ENCODE results near the gene COX4I2. TPM values are rescaled to one million over a fixed set of nuclear protein-coding genes. Genes with fewer than 3 reads are reported as not detected.

COX4I2 gene
- total RNA-seq, 1 donor from 2014 or later: 61.4 TPM

DNA sequence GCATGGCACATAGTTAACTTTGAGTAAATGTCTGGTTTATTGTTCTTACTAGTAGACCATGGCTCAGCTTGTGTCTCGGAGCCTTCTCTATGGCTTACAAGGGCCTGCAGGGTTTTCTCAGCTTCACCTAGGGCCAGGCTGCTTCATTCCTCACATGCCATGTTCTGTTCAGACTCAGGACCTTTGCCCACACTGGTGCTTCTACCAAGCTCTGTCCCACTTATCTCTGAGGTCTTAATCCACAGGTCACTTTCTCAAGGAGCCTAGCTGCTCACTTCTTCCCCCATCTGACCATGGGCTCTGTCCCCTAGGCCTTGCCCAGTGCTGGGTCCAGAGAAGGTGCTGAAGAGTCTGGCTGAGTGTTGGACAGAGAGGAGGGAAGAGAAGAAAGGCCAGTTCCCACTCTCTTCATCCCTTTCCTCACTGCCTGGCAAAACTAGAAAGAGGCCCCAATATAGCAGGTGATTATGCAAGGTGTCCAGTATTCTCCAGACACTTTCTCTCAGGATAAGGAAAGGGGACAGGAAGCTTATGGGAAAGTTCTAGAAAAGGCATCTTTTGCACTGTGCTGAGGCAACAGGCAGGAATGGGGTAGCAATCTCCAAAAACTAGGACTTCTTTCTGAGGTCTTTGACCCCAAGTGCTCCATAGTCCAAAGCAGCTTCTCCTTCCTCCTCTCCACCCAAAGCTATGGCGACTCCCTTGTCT, 40.0 kb downstream of the COX4I2 start:
- Histone ChIP-seq H3K36me3 (peaks cover 0 to 9% of the 10 kb centered on the region in 2 donors), H3K4me3 (no peak overlapping the region), H3K4me1 (peaks cover 43 to 86% of the 10 kb centered on the region in 2 donors), H3K27me3 (no peaks in the 10 kb centered on the region), H3K27ac (peak overlapping the region; percentile 89 to 95), H3K9me3 (no peaks in the 10 kb centered on the region)
- TF ChIP-seq, protein P1, sequence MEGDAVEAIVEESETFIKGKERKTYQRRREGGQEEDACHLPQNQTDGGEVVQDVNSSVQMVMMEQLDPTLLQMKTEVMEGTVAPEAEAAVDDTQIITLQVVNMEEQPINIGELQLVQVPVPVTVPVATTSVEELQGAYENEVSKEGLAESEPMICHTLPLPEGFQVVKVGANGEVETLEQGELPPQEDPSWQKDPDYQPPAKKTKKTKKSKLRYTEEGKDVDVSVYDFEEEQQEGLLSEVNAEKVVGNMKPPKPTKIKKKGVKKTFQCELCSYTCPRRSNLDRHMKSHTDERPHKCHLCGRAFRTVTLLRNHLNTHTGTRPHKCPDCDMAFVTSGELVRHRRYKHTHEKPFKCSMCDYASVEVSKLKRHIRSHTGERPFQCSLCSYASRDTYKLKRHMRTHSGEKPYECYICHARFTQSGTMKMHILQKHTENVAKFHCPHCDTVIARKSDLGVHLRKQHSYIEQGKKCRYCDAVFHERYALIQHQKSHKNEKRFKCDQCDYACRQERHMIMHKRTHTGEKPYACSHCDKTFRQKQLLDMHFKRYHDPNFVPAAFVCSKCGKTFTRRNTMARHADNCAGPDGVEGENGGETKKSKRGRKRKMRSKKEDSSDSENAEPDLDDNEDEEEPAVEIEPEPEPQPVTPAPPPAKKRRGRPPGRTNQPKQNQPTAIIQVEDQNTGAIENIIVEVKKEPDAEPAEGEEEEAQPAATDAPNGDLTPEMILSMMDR (IDR thresholded peaks at IDR 0.05): no peak
- intact Hi-C loops (cut with DNase I): no loop called here
- DNase-seq (ENCODE audit: low spot score in 2 of 2): no peak

DNA sequence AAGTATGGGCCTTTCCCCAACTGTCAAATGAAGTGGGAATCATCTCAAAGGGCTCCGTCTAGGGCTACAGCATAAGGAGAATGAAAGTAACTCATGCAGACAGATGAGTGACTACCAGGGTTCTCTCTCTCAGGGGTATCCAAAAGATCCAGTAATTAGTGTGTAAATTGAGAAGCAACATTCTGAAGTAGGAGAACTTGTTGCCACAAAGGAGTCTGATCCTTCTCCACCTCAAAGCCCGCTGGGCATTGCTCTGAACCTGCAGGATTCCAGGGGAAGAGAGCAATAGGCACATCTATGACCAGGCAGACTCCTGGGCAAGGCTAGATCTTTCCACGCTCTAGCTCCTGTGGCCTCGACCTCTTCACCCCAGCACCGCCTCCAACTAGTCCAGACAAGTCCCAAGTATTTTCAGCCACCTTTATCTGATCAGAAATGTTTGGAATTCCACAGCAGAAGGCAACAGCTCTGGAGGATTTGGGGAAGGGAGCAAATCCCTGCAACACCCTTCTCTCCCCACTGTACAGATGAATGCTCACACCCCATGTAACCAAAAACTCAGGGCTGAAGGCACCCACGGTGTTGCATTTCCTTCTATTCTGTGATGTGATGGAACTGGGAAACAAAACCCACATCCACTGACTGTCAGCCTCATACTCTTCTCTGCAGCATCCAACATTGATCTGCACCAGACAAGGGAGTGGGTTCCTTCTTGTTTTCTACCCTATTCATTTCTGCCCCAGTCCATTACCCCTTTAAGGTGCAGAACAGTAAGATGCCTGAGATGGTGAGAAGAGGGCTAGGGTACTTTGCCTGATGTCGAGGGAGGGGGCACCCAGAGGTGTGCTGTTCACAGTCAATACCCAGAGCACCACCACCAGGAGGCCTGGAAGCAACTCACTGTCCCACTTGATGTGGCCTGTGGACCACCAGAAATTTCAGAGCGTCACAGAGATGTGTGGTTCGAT, 41.0 kb downstream of the COX4I2 start:
- Histone ChIP-seq H3K4me1 (peaks cover 43 to 77% of the 10 kb centered on the region in 2 donors), H3K9me3 (no peaks in the 10 kb centered on the region), H3K36me3 (peaks cover 0 to 3% of the 10 kb centered on the region in 2 donors), H3K4me3 (peak overlapping the region in 1 of 2 donors; percentile 3), H3K27me3 (no peaks in the 10 kb centered on the region), H3K27ac (peak overlapping the region; percentile 89 to 95)
- TF ChIP-seq, protein P1 (IDR thresholded peaks at IDR 0.05): no peak
- DNase-seq (ENCODE audit: low spot score in 2 of 2): no peak
- intact Hi-C loops (cut with DNase I): no loop called here

DNA sequence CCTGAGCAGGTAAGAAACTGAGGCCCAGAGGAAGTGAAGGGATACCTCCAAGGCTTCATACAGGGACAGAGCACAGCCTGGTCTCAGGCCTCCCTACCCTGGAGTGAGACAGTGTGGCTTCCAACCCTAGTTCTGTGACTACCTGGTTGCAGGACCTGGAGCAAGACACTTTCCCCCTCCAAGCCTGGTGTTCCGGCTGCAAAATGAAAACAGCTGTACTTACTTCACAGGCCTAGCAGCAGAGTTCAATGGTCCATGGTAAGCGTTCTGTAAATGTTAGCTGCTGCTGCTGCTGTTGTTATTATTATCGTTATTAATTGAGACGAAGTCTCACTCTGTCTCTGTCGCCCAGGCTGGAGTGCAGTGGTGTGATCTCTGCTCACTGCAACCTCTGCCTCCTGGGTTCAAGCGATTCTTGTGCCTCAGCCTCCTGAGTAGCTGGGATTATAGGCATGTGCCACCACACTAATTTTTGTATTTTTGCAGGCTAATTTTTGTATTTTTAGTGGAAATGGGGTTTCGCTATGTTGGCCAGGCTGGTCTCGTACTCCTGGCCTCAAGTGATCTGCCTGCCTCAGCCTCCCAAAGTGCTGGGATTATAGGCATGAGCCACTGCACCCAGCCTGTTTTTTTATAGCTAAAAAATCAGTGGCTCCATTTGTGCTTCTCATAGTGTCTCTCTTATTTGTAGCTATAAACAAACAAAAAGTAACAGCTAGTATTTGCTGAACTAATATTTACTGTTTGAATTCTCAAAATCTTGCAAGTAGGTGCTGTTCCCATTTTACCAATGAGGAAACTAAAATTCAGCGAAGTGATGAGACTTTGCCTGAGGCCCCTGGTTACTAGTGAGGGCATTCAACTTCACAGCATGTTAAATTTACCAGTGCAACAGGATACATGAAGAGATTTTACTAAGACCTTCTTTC, 41.9 kb downstream of the COX4I2 start:
- peak overlapping the region; percentile 89 to 95 for H3K27ac ChIP-seq
- TF ChIP-seq, protein P1 (IDR thresholded peaks at IDR 0.05): no peak
- peaks cover 40 to 69% of the 10 kb centered on the region in 2 donors for H3K4me1 ChIP-seq
- no peaks in the 10 kb centered on the region for H3K27me3 ChIP-seq
- peaks cover 0 to 8% of the 10 kb centered on the region in 2 donors for H3K36me3 ChIP-seq
- DNase-seq (ENCODE audit: low spot score in 2 of 2): no peak
- no peaks in the 10 kb centered on the region for H3K9me3 ChIP-seq
- peak overlapping the region in 1 of 2 donors; percentile 3 for H3K4me3 ChIP-seq
- intact Hi-C loops (cut with DNase I): no loop called here

DNA sequence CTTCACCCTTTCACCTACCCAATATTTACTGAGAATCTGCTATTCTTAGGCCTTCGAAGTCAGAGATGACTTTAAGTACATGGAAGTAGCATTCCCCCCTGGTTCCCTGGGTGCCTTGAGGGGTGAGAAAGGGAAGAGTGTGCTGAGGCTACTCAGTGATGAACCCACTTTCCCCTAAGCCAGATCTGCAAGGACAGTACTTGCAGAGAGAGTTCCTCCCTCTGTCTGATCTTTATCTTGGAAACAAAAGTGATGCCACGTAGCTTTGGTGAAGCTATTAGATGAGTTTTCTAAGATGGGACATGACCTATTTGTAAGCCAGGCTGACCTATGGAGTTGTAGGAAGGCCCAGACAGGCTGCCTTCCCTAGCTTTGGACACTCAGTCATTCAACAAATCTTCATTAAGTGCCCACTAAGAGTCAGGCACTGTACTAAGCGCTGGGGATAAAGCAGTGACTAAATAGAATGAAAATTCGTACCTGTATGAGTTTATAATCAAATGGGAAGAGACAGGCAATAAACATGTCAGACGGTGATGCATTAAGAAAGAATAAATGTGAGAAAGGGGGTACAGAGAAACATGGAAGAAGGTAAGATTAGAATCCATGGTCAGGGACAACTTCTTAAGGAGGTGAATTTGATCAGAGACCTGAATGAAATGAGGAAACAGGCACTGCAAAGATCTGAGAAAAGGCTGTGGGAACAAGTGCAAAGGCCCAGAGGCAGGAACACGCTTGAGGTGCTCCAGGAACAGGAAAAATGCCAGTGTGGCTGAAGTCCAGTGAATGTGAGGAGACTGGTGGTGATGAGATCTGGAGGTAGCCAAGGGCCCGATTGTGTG, 42.8 kb downstream of the COX4I2 start:
- no peaks in the 10 kb centered on the region for H3K27me3 ChIP-seq
- H3K36me3 ChIP-seq: peaks cover 0 to 11% of the 10 kb centered on the region in 2 donors
- H3K4me1 ChIP-seq: peaks cover 35 to 69% of the 10 kb centered on the region in 2 donors
- intact Hi-C loops (cut with DNase I): no loop called here
- DNase-seq (ENCODE audit: low spot score in 2 of 2): no peak
- no peaks in the 10 kb centered on the region for H3K9me3 ChIP-seq
- H3K27ac ChIP-seq: peak overlapping the region; percentile 46 to 65
- TF ChIP-seq, protein P1 (IDR thresholded peaks at IDR 0.05): no peak
- H3K4me3 ChIP-seq: no peak overlapping the region
